Measurements from ENCODE around the gene PPP1R26. TPM values are rescaled to one million over a fixed set of nuclear protein-coding genes. Genes with fewer than 3 reads are reported as not detected.
"Not testable (repeated sequence)": the region's sequence is repeated elsewhere in the genome, so short reads cannot be mapped to it uniquely, and the experiment has no call there.

PPP1R26 gene
- total RNA-seq, 1 experiment from 2014 or later = 32.0 TPM

DNA sequence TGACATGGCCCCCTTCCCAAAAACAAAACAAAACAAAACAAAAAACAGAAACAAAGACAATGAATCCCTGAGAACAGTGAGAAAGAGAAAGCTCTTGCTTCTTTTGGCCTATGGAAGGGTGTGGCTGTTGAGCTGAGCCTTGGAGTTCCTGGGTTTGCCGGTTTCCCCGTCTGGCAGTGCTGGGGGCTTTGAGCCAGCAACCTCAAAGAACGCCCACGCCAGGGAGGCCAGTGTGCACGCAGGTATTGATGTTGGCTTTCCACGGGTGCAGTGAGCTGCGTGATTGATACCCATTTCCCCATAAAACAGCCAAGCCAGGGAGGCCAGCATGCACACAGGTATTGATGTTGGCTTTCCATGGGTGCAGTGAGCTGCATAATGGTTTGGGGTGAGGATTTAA is 33.3 kb downstream of the PPP1R26 start (continued):
- no peak for TF ChIP-seq CEBPB (IDR thresholded peaks at IDR 0.05; ENCODE audit: low read depth)
- TF ChIP-seq ZNF274 (IDR thresholded peaks at IDR 0.05; ENCODE audit: low read depth, low read length) = no peak

DNA sequence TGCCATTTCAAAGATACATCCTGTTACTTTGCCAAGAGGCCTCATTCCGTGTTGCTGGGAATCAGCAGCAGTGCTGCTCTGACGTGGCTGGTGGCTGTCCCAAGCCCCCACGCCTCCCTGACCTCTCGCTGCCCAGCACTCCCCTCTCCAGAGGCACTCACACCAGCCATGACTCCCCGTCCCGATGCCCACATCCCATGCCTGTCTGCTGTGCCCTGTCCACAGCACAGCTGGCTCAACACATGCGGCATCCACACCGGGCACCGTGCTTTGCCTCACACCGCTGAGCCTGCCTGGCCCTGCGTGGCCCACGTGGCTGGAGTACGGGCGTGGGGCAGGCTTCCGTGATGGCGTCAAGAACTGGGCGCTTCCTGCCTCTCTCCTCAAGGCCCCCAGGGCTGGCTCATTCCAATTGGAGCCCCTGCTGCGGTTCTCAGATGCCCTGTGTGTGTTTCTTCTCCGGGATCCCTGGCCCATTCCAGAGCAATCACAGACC is 33.8 kb downstream of the PPP1R26 start:
- CTCF ChIA-PET = no interaction called here
- intact Hi-C loops (cut with micrococcal nuclease) = no loop called here
- BruUV-seq (replicated peaks) = no TSS peak
- RAD21 ChIA-PET (ENCODE audit: low non-redundant PET in 1 of 2, low total read pairs in 2 of 2, uncharacterized antibody in 2 of 2, unreplicated experiment in 2 of 2) = no interaction called here
- Histone ChIP-seq H2AFZ (ENCODE audit: low read depth, low read length, poor library complexity, severe bottlenecking) (no peak overlapping the region), H3K9me2 (ENCODE audit: insufficient read depth) (no peaks in the 10 kb centered on the region), H3K27ac (ENCODE audit: low read depth, low read length) (no peak overlapping the region), H3K27me3 (ENCODE audit: insufficient read depth, low read length) (no peaks in the 10 kb centered on the region), H3K79me2 (ENCODE audit: insufficient read depth, low read length) (no peaks in the 10 kb centered on the region), H3K9ac (ENCODE audit: low read length) (no peak overlapping the region), H3K4me2 (ENCODE audit: low read length) (no peak overlapping the region), H3K4me1 (ENCODE audit: control insufficient read depth in 1 of 2, insufficient read depth in 2 of 2, low read length in 2 of 2) (peaks cover 6 to 24% of the 10 kb centered on the region in 2 experiments; a peak in 3 of 4 replicates), H3K9me3 (ENCODE audit: control insufficient read depth in 1 of 2, insufficient read depth in 1 of 2, low read depth in 1 of 2, low read length in 2 of 2) (no peaks in the 10 kb centered on the region; a peak in 1 of 4 replicates), H4K20me1 (ENCODE audit: insufficient read depth) (no peaks in the 10 kb centered on the region), H3K4me3 (replicated peaks in 1 of 2; ENCODE audit: low read depth in 1 of 2, low read length in 2 of 2) (no peak overlapping the region), H3K36me3 (ENCODE audit: control insufficient read depth in 1 of 2, insufficient read depth in 2 of 2, low read length in 2 of 2) (no peaks in the 10 kb centered on the region)
- POLR2A ChIA-PET = no interaction called here
- TF ChIP-seq, protein P1, sequence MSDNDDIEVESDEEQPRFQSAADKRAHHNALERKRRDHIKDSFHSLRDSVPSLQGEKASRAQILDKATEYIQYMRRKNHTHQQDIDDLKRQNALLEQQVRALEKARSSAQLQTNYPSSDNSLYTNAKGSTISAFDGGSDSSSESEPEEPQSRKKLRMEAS (IDR thresholded peaks at IDR 0.05) = no peak
- no peak for TF ChIP-seq ZNF274 (IDR thresholded peaks at IDR 0.05; ENCODE audit: low read depth, low read length)
- TF ChIP-seq TCF7L2 (IDR thresholded peaks at IDR 0.05; ENCODE audit: borderline replicate concordance, extremely low read depth, insufficient read depth, insufficient read length) = no peak
- ATAC-seq = no peak
- DNase-seq (ENCODE audit: low read depth, low spot score) = no peak

DNA sequence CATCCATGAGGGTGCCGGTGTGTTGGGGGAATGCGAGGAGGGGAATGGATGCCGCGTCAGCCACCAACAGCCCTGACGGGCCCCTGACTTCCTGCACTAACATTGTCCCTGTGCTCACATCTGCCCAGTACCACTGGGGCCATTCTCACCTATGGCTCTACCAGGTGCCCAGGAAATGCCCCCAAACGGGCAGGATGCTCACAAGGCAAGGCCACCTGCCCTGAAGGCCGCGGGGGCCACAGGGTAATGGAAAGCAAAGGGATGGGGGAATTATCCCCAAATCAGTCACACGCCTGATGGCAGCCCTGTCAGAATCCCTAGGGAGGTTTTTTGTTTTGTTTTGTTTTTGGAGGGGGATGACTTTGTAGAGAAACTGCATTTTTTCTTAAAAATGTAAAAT is 34.3 kb downstream of the PPP1R26 start:
- H3K27ac ChIP-seq (ENCODE audit: low read depth, low read length); H3K4me3 ChIP-seq (replicated peaks in 1 of 2; ENCODE audit: low read depth in 1 of 2, low read length in 2 of 2); BruUV-seq (replicated peaks); RAD21 ChIA-PET (ENCODE audit: low non-redundant PET in 1 of 2, low total read pairs in 2 of 2, uncharacterized antibody in 2 of 2, unreplicated experiment in 2 of 2); H3K9ac ChIP-seq (ENCODE audit: low read length); intact Hi-C loops (cut with micrococcal nuclease); H4K20me1 ChIP-seq (ENCODE audit: insufficient read depth); H3K79me2 ChIP-seq (ENCODE audit: insufficient read depth, low read length); ATAC-seq; H3K9me2 ChIP-seq (ENCODE audit: insufficient read depth); H2AFZ ChIP-seq (ENCODE audit: low read depth, low read length, poor library complexity, severe bottlenecking); H3K4me2 ChIP-seq (ENCODE audit: low read length); H3K9me3 ChIP-seq (ENCODE audit: control insufficient read depth in 1 of 2, insufficient read depth in 1 of 2, low read depth in 1 of 2, low read length in 2 of 2); CTCF ChIA-PET; POLR2A ChIA-PET; H3K36me3 ChIP-seq (ENCODE audit: control insufficient read depth in 1 of 2, insufficient read depth in 2 of 2, low read length in 2 of 2); H3K27me3 ChIP-seq (ENCODE audit: insufficient read depth, low read length); DNase-seq (ENCODE audit: low read depth, low spot score): not testable (repeated sequence)
- H3K4me1 ChIP-seq (ENCODE audit: control insufficient read depth in 1 of 2, insufficient read depth in 2 of 2, low read length in 2 of 2) = peaks cover 6 to 24% of the 10 kb centered on the region in 2 experiments; a peak in 3 of 4 replicates

Data from HCT116 (cell line).